H1 (cell line): Measurements from ENCODE around the gene DNAJC17. TPM values are rescaled to one million over a fixed set of nuclear protein-coding genes. Genes with fewer than 3 reads are reported as not detected.

Experiments
- CTCF ChIA-PET: fragments of 300-600 bp; sonication (Branson Sonifier 250); formaldehyde crosslinking; loops from one replicate; lab custom pipeline; 2021; ENCODE audit not compliant: partially characterized antibody; lab: Charles Lee
- POLR2A ChIA-PET: fragments of 300-600 bp; sonication (Branson Sonifier 250); formaldehyde crosslinking; loops from one replicate; lab custom pipeline; 2021; ENCODE audit warnings: inconsistent platforms; ENCODE audit not compliant: partially characterized antibody; lab: Charles Lee
- DNase-seq, 2 experiments: peaks; one replicate each; pipeline versions ENCODE4 v3.0.0 to v3.0.0-alpha.2; 2010 to 2022; ENCODE audit warnings: low spot score in 2 of 2, low read depth in 1 of 2, mixed read lengths in 1 of 2
- FAIRE-seq: peaks from 2 replicates; lab custom pipeline; 2011; peaks lifted over from hg19 to GRCh38; lab: Jason Lieb, UNC
- H2AFZ ChIP-seq: 2 replicates; pipeline ENCODE4 v1.8.1; 2012; ENCODE audit warnings: low read length, inconsistent platforms
- H2AK5ac ChIP-seq: 2 replicates; pipeline ENCODE4 v1.6.1; 2013; ENCODE audit warnings: low read depth, low read length
- H2BK120ac ChIP-seq: replicated peaks from 2 replicates; pipeline ENCODE3; 2013; ENCODE audit warnings: low read depth, low read length, inconsistent platforms
- H2BK12ac ChIP-seq: 2 replicates; pipeline ENCODE4 v1.6.1; 2013; ENCODE audit warnings: low read depth, low read length
- H2BK15ac ChIP-seq: 2 replicates; pipeline ENCODE4 v1.6.1; 2013; ENCODE audit warnings: low read length
- H2BK20ac ChIP-seq: 2 replicates; pipeline ENCODE4 v1.6.1; 2013; ENCODE audit warnings: low read length
- H2BK5ac ChIP-seq: 2 replicates; pipeline ENCODE4 v1.6.1; 2013; ENCODE audit warnings: low read depth, low read length
- H3K14ac ChIP-seq: 2 replicates; pipeline ENCODE4 v1.6.1; 2013; ENCODE audit warnings: inconsistent platforms; ENCODE audit not compliant: insufficient read length
- H3K18ac ChIP-seq: 2 replicates; pipeline ENCODE4 v1.6.1; 2013; ENCODE audit warnings: low read length; ENCODE audit errors: extremely low read depth
- H3K23ac ChIP-seq: 2 replicates; pipeline ENCODE4 v1.6.1; 2013; ENCODE audit warnings: inconsistent platforms; ENCODE audit not compliant: insufficient read length
- H3K23me2 ChIP-seq: 2 replicates; pipeline ENCODE4 v1.6.1; 2013; ENCODE audit warnings: low read depth, low read length
- H3K27ac ChIP-seq: 2 replicates; pipeline ENCODE4 v1.6.1; 2011; ENCODE audit warnings: low read depth, low read length, inconsistent platforms
- H3K27me3 ChIP-seq, 4 experiments: replicated peaks in 1 of 4; 1 replicate in 1 of 4; 2 replicates in 3 of 4; pipeline versions ENCODE4 v1.6.1 to v1.8.1; 2011 to 2013; ENCODE audit warnings: low read length in 3 of 4, mild to moderate bottlenecking in 3 of 4, inconsistent platforms in 2 of 4, mixed read lengths in 2 of 4, moderate library complexity in 1 of 4; ENCODE audit not compliant: control insufficient read depth in 3 of 4, insufficient read depth in 3 of 4; ENCODE audit errors: extremely low read depth in 1 of 4
- H3K36me3 ChIP-seq, 4 experiments: 2 replicates each; pipeline versions ENCODE4 v1.6.1 to v1.8.1; 2011 to 2013; ENCODE audit warnings: mild to moderate bottlenecking in 4 of 4, low read length in 3 of 4, moderate library complexity in 2 of 4, control low read depth in 1 of 4, inconsistent platforms in 1 of 4; ENCODE audit not compliant: insufficient read depth in 4 of 4, control insufficient read depth in 2 of 4
- H3K4ac ChIP-seq: replicated peaks from 2 replicates; pipeline ENCODE3; 2013; ENCODE audit warnings: low read length, low read depth, mixed read lengths, inconsistent platforms; ENCODE audit not compliant: insufficient read length
- H3K4me1 ChIP-seq, 4 experiments: replicated peaks in 1 of 4; 1 replicate in 1 of 4; 2 replicates in 3 of 4; pipeline versions ENCODE4 v1.6.1 to v1.8.1; 2011 to 2013; ENCODE audit warnings: low read length in 3 of 4, inconsistent platforms in 2 of 4, mixed read lengths in 1 of 4; ENCODE audit not compliant: insufficient read depth in 4 of 4, control insufficient read depth in 3 of 4
- H3K4me2 ChIP-seq, 2 experiments: 2 replicates each; pipeline versions ENCODE4 v1.6.1 to v1.8.1; 2011 to 2013; ENCODE audit warnings: low read depth in 2 of 2, low read length in 2 of 2, control low read depth in 1 of 2, inconsistent platforms in 1 of 2, mild to moderate bottlenecking in 1 of 2; ENCODE audit not compliant: insufficient read depth in 1 of 2
- H3K4me3 ChIP-seq, 4 experiments: fragments of 200-600, 300-600 bp in 1 of 4; sonication (generic), shearing (Covaris generic), sonication (Bioruptor Twin) in 1 of 4; 2 replicates each; pipeline versions ENCODE4 v1.5.1 to v1.8.1; 2011 to 2016; ENCODE audit warnings: low read length in 4 of 4, low read depth in 3 of 4, control low read depth in 2 of 4, inconsistent platforms in 2 of 4, mild to moderate bottlenecking in 2 of 4, mixed read lengths in 1 of 4, moderate library complexity in 1 of 4; ENCODE audit not compliant: insufficient read depth in 2 of 4; ENCODE audit errors: extremely low read depth in 1 of 4
- H3K56ac ChIP-seq: replicated peaks from 2 replicates; pipeline ENCODE3; 2013; ENCODE audit warnings: low read depth, mild to moderate bottlenecking, mixed read lengths, low read length, inconsistent platforms; ENCODE audit not compliant: insufficient read length
- H3K79me1 ChIP-seq: 2 replicates; pipeline ENCODE4 v1.6.1; 2013; ENCODE audit warnings: low read depth, low read length, control low read depth
- H3K79me2 ChIP-seq, 2 experiments: 2 replicates each; pipeline versions ENCODE4 v1.6.1 to v1.8.1; 2012 to 2013; ENCODE audit warnings: low read length in 2 of 2, mild to moderate bottlenecking in 2 of 2, inconsistent platforms in 1 of 2; ENCODE audit not compliant: insufficient read depth in 2 of 2, control insufficient read depth in 1 of 2
- H3K9ac ChIP-seq, 4 experiments: replicated peaks in 1 of 4; 1 replicate in 1 of 4; 2 replicates in 3 of 4; pipeline versions ENCODE4 v1.6.1 to v1.8.1; 2011 to 2013; ENCODE audit warnings: low read depth in 3 of 4, low read length in 3 of 4, control low read depth in 2 of 4, mild to moderate bottlenecking in 2 of 4, moderate library complexity in 2 of 4, inconsistent platforms in 1 of 4; ENCODE audit errors: extremely low read depth in 1 of 4
- H3K9me3 ChIP-seq, 2 experiments: 2 replicates each; pipeline versions ENCODE4 v1.6.1 to v1.8.1; 2012 to 2013; ENCODE audit warnings: mild to moderate bottlenecking in 2 of 2, moderate library complexity in 2 of 2, control low read depth in 1 of 2, inconsistent platforms in 1 of 2, low read depth in 1 of 2, low read length in 1 of 2, mixed read lengths in 1 of 2; ENCODE audit not compliant: insufficient read depth in 2 of 2
- H4K20me1 ChIP-seq, 2 experiments: replicated peaks in 1 of 2; 2 replicates each; pipeline versions ENCODE3 to v1.8.1; 2011 to 2013; ENCODE audit warnings: inconsistent platforms in 2 of 2, low read length in 2 of 2, mild to moderate bottlenecking in 1 of 2; ENCODE audit not compliant: insufficient read depth in 2 of 2, control insufficient read depth in 1 of 2
- H4K5ac ChIP-seq: 2 replicates; pipeline ENCODE4 v1.6.1; 2013; ENCODE audit warnings: low read length, low read depth, mixed read lengths, inconsistent platforms; ENCODE audit not compliant: insufficient read length
- H4K8ac ChIP-seq: 2 replicates; pipeline ENCODE4 v1.8.0; 2013; ENCODE audit warnings: mild to moderate bottlenecking, moderate library complexity, low read length, inconsistent platforms; ENCODE audit not compliant: insufficient read depth; ENCODE audit errors: extremely low read depth
- H4K91ac ChIP-seq: replicated peaks from 2 replicates; pipeline ENCODE3; 2013; ENCODE audit warnings: low read length, mixed read lengths, inconsistent platforms; ENCODE audit not compliant: insufficient read length
- RXRA ChIP-seq: IDR thresholded peaks from 2 replicates; pipeline ENCODE4 v1.6.1; 2011; ENCODE audit warnings: low read depth, mild to moderate bottlenecking, low read length, moderate library complexity; ENCODE audit not compliant: insufficient read depth
- WGBS, 2 experiments: shearing (Covaris generic) in 1 of 2; methylation state at CpG; one replicate each; pipeline versions ENCODE4 v1.1.6 to v1.1.7; 2013 to 2015; ENCODE audit warnings: low lambda C conversion rate in 2 of 2, mixed read lengths in 2 of 2, inconsistent platforms in 1 of 2, low coverage in 1 of 2, missing lambda C conversion rate in 1 of 2; ENCODE audit not compliant: insufficient replicate concordance in 2 of 2, insufficient coverage in 1 of 2, insufficient read length in 1 of 2; ENCODE audit errors: extremely low coverage in 1 of 2, missing lambda C conversion rate in 1 of 2; 5-methylcytosine and 5-hydroxymethylcytosine counted together
- polyA plus RNA-seq, 7 experiments: library from polyadenylated mRNA; depleted of rRNA in 3 of 7; stranded (reverse) in 5 of 7; unstranded in 2 of 7; fragments of >200 nt in 5 of 7; fragments of 200-250 nt in 2 of 7; gene quantifications; 1 replicate in 5 of 7; 2 replicates in 1 of 7; 4 replicates in 1 of 7; pipeline versions ENCODE4 v1.2.1 to v1.2.3, GENCODE V29; 2011 to 2013; ENCODE audit warnings: missing spikeins in 2 of 7, mixed read lengths in 2 of 7
- total RNA-seq: library from RNA; stranded (reverse); fragmentation: NEBNext Ultra II Directional; extraction: Animal tissue kit (Norgen Biotek cat#: 25700); gene quantifications from 2 replicates; pipeline ENCODE4 v1.2.1, GENCODE V29; 2021

DNAJC17 gene
- total and polyA plus RNA-seq, 2 of the 8 experiments (the other 6 are each of a cell fraction or from before 2014, with no cell fraction given), result 39.5 to 45.4 TPM

- Histone ChIP-seq H3K4me1 (peaks cover 0 to 3% (median 0%) of the 10 kb centered on the region in 4 experiments; a peak in 1 of 7 replicates), H4K20me1 (peaks cover 5 to 6% of the 10 kb centered on the region in 2 experiments), H3K79me1 (peaks cover 3% of the 10 kb centered on the region; the same call in 1 of the 2 replicates), H2AFZ (no peak overlapping the region), H3K27me3 (no peaks in the 10 kb centered on the region), H3K27ac (no peak overlapping the region), H3K4me3 (no peak overlapping the region), H3K9me3 (no peaks in the 10 kb centered on the region), H3K18ac (no peak overlapping the region), H3K79me2 (peaks cover 0 to 15% of the 10 kb centered on the region in 2 experiments; a peak in 2 of 4 replicates), H3K9ac (no peak overlapping the region), H3K23ac (no peak overlapping the region), H4K8ac (no peak overlapping the region), H2BK12ac (no peak overlapping the region), H2BK5ac (no peak overlapping the region), H3K36me3 (peaks cover 18 to 57% (median 44%) of the 10 kb centered on the region in 4 experiments; a peak in 7 of 8 replicates), H4K5ac (no peak overlapping the region), H3K23me2 (no peaks in the 10 kb centered on the region), H3K14ac (no peak overlapping the region), H3K56ac (no peak overlapping the region), H2BK20ac (no peak overlapping the region), H4K91ac (no peak overlapping the region), H3K4ac (no peak overlapping the region), H2BK15ac (no peak overlapping the region), H3K4me2 (no peak overlapping the region), H2BK120ac (no peak overlapping the region), H2AK5ac (no peak overlapping the region)
- ChIA-PET POLR2A (interaction anchor here (1.5 to 1.7 kb wide), 3 partner anchors 10 to 16 kb away, joined by 3 to 8 read pairs (median 3); partner anchors contain the start of gene SPINT1), CTCF (interaction anchor here (0.7 to 7.3 kb wide), 3 partner anchors 9 to 41 kb away, joined by 3 to 157 read pairs (median 5); partner anchors contain the start of genes SPINT1 and VPS18)
- FAIRE-seq (no peak), DNase-seq (no peak)
- TF ChIP-seq RXRA, result no peak
- WGBS, 2 experiments, result 88% methylated on average over 14 of the region's 16 CpGs; no CpG with 5 or more reads in 1 of the 2 experiments
Observed at GRCh38 chr15:40853241-40853890, 46.1 kb upstream of the DNAJC17 start.
